Aorta (tissue), 5 donors: ENCODE results near the gene ZNF280C. TPM values are rescaled to one million over a fixed set of nuclear protein-coding genes. Genes with fewer than 3 reads are reported as not detected.

Experiments
- ATAC-seq: fragments of 200-7000 bp; cut with Tn5 transposase; one replicate; pipeline ENCODE4 v1.9.1; 2022; ENCODE audit warnings: moderate library complexity; ENCODE audit not compliant: low FRiP score
- DNase-seq, 2 donors: peaks; one replicate each; pipeline ENCODE4 v3.0.0-alpha.2; 2020
- H3K27ac ChIP-seq, 2 donors: one replicate each; pipeline ENCODE4 v1.5.1; 2013; ENCODE audit warnings: low read length in 2 of 2, mild to moderate bottlenecking in 2 of 2, moderate library complexity in 2 of 2, control low read depth in 1 of 2, inconsistent platforms in 1 of 2, low read depth in 1 of 2
- H3K27me3 ChIP-seq, 2 donors: one replicate each; pipeline ENCODE4 v1.6.1; 2013; ENCODE audit warnings: control low read depth in 1 of 2, low read length in 1 of 2, mild to moderate bottlenecking in 1 of 2, moderate library complexity in 1 of 2; ENCODE audit not compliant: insufficient read depth in 2 of 2, control insufficient read depth in 1 of 2
- H3K36me3 ChIP-seq, 2 donors: one replicate each; pipeline ENCODE4 v1.6.1; 2013; ENCODE audit warnings: control low read depth in 1 of 2, low read length in 1 of 2, mild to moderate bottlenecking in 1 of 2; ENCODE audit not compliant: insufficient read depth in 2 of 2, control insufficient read depth in 1 of 2
- H3K4me1 ChIP-seq, 2 donors: one replicate each; pipeline ENCODE4 v1.6.1; 2013; ENCODE audit warnings: low read length in 2 of 2, control low read depth in 1 of 2, mild to moderate bottlenecking in 1 of 2, moderate library complexity in 1 of 2; ENCODE audit not compliant: insufficient read depth in 2 of 2, control insufficient read depth in 1 of 2
- H3K4me3 ChIP-seq, 2 donors: one replicate each; pipeline ENCODE4 v1.5.1; 2013; ENCODE audit warnings: low read length in 2 of 2, control low read depth in 1 of 2, mild to moderate bottlenecking in 1 of 2
- H3K9me3 ChIP-seq: one replicate; pipeline ENCODE4 v1.6.1; 2013; ENCODE audit warnings: mild to moderate bottlenecking, low read length; ENCODE audit not compliant: control insufficient read depth
- WGBS, 2 donors: extraction: QIAGEN DNeasy Blood & Tissue Kit; methylation state at CpG; one replicate each; pipeline ENCODE4 v1.1.7; 2013; 5-methylcytosine and 5-hydroxymethylcytosine counted together
- intact Hi-C, 2 donors: fragments of 100-400 bp; cut with DNase I; formaldehyde crosslinking; loops; one replicate each; pipeline versions ENCODE4 v1.14.2 to v1.15.0; 2022
- polyA plus RNA-seq, 2 donors: library from polyadenylated mRNA; stranded (reverse); fragments of 200-250 nt; gene quantifications; one replicate each; pipeline ENCODE4 v1.2.3, GENCODE V29; 2013
- total RNA-seq, 2 donors: library from RNA; stranded (reverse); fragmentation: NEBNext Ultra II Directional; extraction: Animal tissue kit (Norgen Biotek cat#: 25700); gene quantifications; one replicate each; pipeline ENCODE4 v1.2.1, GENCODE V29; 2021
- donor health status: healthy with polysubstance abuse.
- donor health status: Bipolar disorder and iron deficiency.
- donor health status: DM: no; HTN: no; CAD: no.
- donor health status: DM: no; HTN: no; CAD: no.
- donor health status: DM: yes; HTN: yes; CAD: no.

Gene ZNF280C
- total and polyA plus RNA-seq, 4 donors: 0.75 to 5.0 (median 3.0) TPM

DNA sequence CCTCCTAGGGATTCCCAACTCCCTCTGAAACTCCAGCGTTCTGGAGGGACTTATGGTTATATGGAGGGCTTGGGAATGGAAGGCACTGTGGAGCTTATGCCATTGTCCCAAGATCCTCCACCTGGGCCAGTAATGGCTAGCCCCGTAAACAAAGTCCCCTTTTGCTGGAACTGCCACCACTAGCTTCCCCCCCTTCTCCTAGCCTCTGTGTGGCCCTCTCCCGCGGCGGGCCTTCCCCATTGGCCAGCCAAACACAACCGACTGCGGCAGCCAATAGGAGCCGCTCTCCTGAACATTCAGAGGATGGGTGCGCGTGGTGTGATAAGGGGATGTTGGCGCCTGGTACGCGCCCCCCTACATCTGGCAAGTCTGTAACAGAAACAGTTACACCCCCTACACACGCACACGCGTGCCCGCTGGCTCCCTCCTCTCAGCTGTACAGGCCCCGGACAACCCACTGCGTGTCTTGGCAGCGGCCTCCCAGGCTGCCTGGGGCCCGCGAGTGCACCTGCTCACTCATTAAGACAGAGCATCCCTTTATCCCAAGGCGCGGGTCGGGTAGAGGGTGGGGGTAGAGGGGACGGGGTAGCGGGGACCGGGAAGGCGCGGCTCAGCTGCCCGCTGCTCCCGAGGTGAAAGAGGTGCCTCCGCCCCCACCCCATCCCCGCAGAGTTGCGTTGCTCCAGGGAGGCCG lies 97.8 kb downstream of the ZNF280C start:
- ATAC-seq (peak; percentile 34), DNase-seq (peak; percentile 64 to 80)
- H3K4me1 ChIP-seq: peaks cover 0 to 2% of the 10 kb centered on the region in 2 donors
- 2 to 31% methylated on average over 36 of the region's 36 CpGs for WGBS, 2 donors
- intact Hi-C loops: loop anchor here in 1 of 2 donors (5.0 kb wide), 1 partner anchor 54 kb away; no protein-coding TSS in a partner anchor
- H3K9me3 ChIP-seq: no peaks in the 10 kb centered on the region
- no peaks in the 10 kb centered on the region for H3K27me3 ChIP-seq
- no peaks in the 10 kb centered on the region for H3K36me3 ChIP-seq
- no peak overlapping the region for H3K4me3 ChIP-seq
- H3K27ac ChIP-seq: no peak overlapping the region

DNA sequence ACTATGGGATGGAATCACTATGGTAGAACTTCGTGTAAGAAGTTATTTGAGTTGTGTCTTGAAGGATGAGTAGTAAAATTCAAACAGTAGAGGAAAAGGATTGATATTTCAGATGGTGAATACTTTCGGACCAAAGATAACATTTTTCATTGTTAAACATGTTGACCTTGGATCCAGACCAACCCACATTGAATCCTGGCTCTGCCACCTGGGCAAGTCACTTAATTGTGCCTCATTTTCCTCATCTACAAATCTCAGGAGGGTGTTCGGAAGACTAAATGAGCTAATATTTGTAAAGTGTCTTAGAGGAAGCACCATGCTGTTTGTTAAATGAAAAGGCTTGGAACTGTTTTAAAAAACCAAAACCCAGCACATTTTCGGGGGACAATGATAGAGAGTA lies 101.7 kb downstream of the ZNF280C start:
- Histone ChIP-seq H3K4me1 (no peaks in the 10 kb centered on the region), H3K4me3 (no peak overlapping the region), H3K36me3 (no peaks in the 10 kb centered on the region), H3K9me3 (no peaks in the 10 kb centered on the region), H3K27ac (no peak overlapping the region), H3K27me3 (no peaks in the 10 kb centered on the region)
- 53 to 57% methylated on average over 4 of the region's 4 CpGs for WGBS, 2 donors
- no peak for DNase-seq
- no peak for ATAC-seq
- intact Hi-C loops: loop anchor here in 1 of 2 donors (5.0 kb wide), 1 partner anchor 40 kb away; no protein-coding TSS in a partner anchor

DNA sequence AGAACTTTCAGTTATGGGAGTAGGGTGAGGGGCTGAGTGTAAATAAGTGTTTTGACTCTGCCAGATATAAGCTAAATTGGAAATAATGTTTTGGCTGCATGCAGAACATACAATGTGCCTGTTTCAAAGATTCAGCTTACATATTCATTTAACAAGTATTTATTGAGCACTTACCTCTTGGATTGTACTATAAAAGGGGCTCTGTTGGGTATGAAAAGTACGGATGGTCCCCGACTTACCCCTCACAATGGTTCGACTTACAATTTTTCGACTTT lies 102.3 kb downstream of the ZNF280C start:
- Histone ChIP-seq H3K4me1 (no peaks in the 10 kb centered on the region), H3K9me3 (no peaks in the 10 kb centered on the region), H3K4me3 (peak overlapping the region; percentile 45 to 82), H3K27ac (peak overlapping the region in 1 of 2 donors; percentile 86), H3K27me3 (no peaks in the 10 kb centered on the region), H3K36me3 (no peaks in the 10 kb centered on the region)
- ATAC-seq (no peak), DNase-seq (no peak)
- intact Hi-C loops: loop anchor here in 1 of 2 donors (5.0 kb wide), 1 partner anchor 39 kb away; no protein-coding TSS in a partner anchor
- WGBS, 2 donors: 0 to 36% methylated on average over 4 of the region's 4 CpGs

DNA sequence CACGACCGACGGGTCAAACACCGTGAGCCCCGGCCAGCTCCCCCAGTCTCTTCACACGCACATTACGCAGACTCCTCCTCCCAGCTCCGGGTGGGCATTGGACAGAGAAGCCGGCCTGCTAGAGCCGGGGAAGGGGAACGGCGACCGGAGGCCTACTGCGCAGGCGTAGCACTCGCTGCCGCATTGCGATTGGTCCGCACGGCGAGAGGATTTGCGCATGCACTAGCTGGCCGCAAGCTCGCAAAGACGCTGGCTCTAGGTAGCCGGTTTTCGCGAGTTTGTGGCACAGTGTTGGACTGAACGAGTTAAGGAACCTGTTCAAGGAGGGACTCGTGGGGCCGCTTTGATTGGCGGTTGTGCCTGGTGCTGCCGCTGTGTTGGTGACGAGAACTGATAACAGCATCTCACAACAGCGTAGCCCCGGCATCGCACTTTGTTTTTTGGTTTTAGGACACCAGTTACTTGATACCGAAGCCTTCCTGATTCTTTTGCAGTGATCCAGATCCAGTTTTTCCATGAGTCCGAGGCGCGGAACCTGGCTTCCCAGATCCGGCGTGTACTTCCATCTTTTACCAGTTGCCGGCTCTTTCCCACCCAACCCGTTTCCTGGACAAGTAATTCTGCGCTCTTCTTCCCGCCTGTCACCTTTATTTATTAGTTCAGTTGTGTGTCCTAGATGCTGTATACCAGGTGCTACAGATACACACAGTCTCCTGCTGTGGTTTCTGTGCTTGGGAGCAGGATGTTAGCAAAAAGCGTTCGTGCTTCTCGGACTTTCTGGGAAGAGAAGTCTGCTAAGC lies 102.8 kb downstream of the ZNF280C start, which contains the start of gene AIFM1:
AIFM1 (minus strand) TSS at position 139 of the 800 bp plus-strand sequence. CDS start 185 bp downstream, outside the sequence.
- no peaks in the 10 kb centered on the region for H3K9me3 ChIP-seq
- no peaks in the 10 kb centered on the region for H3K36me3 ChIP-seq
- DNase-seq: peak; percentile 95 to 96
- ATAC-seq: peak; percentile 97
- H3K4me3 ChIP-seq: peak within 1 kb of the TSS; percentile 45 to 82
- peak within 1 kb of the TSS in 1 of 2 donors; percentile 86 for H3K27ac ChIP-seq
- WGBS, 2 donors: 0 to 35% methylated on average over 49 to 50 of the region's 50 CpGs
- H3K27me3 ChIP-seq: no peaks in the 10 kb centered on the region
- intact Hi-C loops: loop anchor here in 1 of 2 donors (5.0 kb wide), 1 partner anchor 39 kb away; no protein-coding TSS in a partner anchor
- no peaks in the 10 kb centered on the region for H3K4me1 ChIP-seq

DNA sequence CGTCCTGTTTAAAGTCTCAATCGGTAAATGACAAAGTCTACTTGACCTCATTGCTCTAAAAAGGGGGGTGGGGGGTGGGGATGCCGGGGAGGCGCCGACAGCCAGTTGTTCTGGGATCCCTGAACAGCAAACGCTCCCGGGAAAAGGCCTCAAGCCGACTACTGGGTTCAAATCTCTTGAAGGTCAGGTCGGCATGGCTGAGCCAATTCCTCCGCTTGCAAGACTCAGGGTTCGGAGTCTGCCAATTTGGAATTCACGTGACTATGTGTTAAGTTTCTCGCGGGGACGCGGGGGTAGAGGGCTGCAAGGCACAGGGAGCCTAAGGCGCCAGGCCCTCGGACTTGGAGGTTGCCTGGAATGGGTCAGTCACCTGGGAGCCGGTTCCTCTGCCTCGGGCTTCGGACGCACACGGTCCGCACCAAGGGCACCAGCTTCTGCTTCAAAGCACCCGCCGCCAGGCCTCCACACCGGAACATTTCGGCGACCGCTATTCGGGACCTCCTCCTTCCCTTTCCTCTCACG lies 103.5 kb downstream of the ZNF280C start:
- ATAC-seq: no peak
- WGBS, 2 donors: 1 to 32% methylated on average over 30 to 32 of the region's 32 CpGs
- H3K9me3 ChIP-seq: no peaks in the 10 kb centered on the region

DNA sequence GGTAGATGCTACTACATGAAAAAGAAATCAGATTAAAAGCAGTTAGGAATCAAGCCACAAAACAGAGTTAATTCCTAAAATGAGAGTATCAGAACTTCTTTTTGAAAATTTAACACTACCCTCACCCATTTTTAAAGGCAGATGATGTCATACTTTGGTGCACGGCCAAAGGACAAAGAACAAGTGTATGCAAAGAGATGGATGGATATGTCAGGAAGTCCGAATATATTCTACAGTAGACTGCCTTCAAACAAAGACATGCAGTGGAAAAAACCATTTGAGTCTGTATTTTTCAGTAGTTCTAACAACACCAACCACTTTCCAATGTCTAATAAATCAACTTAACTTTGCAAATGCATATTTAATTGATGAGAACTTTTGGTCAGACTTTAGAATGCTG lies 105.3 kb downstream of the ZNF280C start:
- no peaks in the 10 kb centered on the region for H3K36me3 ChIP-seq
- H3K9me3 ChIP-seq: no peaks in the 10 kb centered on the region
- ATAC-seq (no peak), DNase-seq (no peak)
- H3K4me1 ChIP-seq: no peaks in the 10 kb centered on the region
- no peak overlapping the region for H3K27ac ChIP-seq
- H3K27me3 ChIP-seq: no peaks in the 10 kb centered on the region
- no peak overlapping the region for H3K4me3 ChIP-seq
- intact Hi-C loops: no loop called here
- WGBS, 2 donors: 32 to 51% methylated on average over 2 of the region's 2 CpGs

More for the DNA sequence above, 103.5 kb downstream of the ZNF280C start:
- H3K27me3 ChIP-seq: no peaks in the 10 kb centered on the region
- H3K36me3 ChIP-seq: no peaks in the 10 kb centered on the region
- H3K27ac ChIP-seq: peak overlapping the region in 1 of 2 donors; percentile 84
- DNase-seq: no peak
- no peaks in the 10 kb centered on the region for H3K4me1 ChIP-seq
- peak overlapping the region; percentile 33 to 55 for H3K4me3 ChIP-seq
- intact Hi-C loops: loop anchor here in 1 of 2 donors (5.0 kb wide), 1 partner anchor 38 kb away; no protein-coding TSS in a partner anchor

DNA sequence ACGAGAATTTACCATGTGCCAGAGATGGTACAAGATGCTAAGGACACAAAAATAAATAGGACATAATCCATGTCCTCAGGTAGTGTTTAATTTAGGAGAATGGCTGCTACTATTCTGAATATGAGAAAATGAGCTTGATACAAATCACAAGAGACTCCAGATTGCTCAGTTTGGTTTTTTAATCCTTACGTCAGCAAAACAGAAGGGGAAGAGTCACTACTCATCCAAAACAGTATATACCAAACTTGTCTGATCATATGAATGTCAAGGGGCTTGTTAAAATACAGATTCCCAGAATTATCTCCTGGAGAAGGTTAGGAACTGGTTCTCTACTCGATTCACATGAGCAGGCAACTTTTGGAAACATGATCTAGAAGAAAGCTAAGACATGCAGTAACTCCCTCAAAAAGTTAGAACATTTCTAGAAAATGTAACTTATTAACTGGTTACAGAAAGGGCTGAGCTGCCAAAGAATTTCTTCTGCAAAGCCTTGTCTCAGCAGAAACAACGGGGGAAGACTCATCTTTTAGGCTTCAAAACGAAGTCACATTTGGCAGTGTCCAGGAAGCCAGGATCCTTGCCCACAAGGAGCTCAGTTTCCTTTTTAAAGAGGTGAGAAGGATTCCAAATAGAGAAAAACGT lies 106.5 kb downstream of the ZNF280C start:
- Histone ChIP-seq H3K36me3 (no peaks in the 10 kb centered on the region), H3K27me3 (no peaks in the 10 kb centered on the region), H3K4me1 (no peaks in the 10 kb centered on the region), H3K9me3 (no peaks in the 10 kb centered on the region), H3K27ac (no peak overlapping the region), H3K4me3 (no peak overlapping the region)
- ATAC-seq (no peak), DNase-seq (no peak)
- WGBS, 2 donors: 50 to 61% methylated on average over 6 of the region's 6 CpGs
- intact Hi-C loops: no loop called here

DNA sequence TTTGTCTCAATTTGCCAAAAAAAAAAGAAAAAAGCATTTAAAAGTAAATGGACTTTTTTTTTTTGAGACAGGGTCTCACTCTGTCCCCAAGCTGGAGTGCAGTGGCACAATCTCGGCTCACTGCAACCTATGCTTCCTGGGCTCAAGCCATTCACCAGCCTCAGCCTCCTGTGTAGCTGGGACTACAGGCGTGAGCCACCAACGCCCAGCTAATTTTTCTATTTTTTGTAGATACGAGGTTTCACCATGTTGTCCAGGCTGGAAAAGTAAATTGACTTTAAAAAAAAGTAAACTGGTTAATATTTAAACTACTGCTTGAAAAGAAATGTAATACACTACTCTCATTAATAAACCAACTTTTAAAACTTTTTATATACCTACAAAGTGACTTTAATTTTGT lies 108.9 kb downstream of the ZNF280C start:
- DNase-seq (no peak), ATAC-seq (no peak)
- Histone ChIP-seq H3K4me1 (no peaks in the 10 kb centered on the region), H3K36me3 (no peaks in the 10 kb centered on the region), H3K4me3 (no peak overlapping the region), H3K27me3 (no peaks in the 10 kb centered on the region), H3K27ac (no peak overlapping the region), H3K9me3 (no peaks in the 10 kb centered on the region)
- 77 to 86% methylated on average over 4 of the region's 4 CpGs for WGBS, 2 donors
- intact Hi-C loops: no loop called here
